NCI-H1048 (cell line): ENCODE measurements around the gene TCEAL1.
"Not testable (repeated sequence)": the region's sequence is repeated elsewhere in the genome, so short reads cannot be mapped to it uniquely, and the experiment has no call there.

ENCODE experiments used
- DNase-seq: peaks from one replicate; lab custom pipeline; 2025; lab: John Stamatoyannopoulos, UW

TCEAL1 gene

DNA sequence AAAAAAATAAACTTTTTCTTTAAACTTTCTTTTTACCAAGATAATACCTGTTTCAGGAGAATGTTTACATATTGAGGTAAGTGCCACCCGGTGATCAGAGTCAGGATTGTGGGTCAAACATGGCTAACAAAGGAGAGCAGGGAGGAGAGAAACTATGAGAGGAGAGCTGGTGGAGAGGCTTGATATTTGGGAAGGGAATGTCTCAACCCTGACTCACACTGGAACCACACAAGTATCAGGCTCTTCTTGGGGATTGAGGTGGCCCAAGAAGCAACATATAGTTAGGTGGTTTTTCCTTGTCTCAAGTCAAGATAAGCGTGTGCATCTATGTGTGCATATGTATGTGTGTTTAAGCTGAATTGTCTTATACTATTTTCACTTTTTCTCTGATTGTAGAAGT, 6.7 kb downstream of the TCEAL1 start:
- no peak for DNase-seq

DNA sequence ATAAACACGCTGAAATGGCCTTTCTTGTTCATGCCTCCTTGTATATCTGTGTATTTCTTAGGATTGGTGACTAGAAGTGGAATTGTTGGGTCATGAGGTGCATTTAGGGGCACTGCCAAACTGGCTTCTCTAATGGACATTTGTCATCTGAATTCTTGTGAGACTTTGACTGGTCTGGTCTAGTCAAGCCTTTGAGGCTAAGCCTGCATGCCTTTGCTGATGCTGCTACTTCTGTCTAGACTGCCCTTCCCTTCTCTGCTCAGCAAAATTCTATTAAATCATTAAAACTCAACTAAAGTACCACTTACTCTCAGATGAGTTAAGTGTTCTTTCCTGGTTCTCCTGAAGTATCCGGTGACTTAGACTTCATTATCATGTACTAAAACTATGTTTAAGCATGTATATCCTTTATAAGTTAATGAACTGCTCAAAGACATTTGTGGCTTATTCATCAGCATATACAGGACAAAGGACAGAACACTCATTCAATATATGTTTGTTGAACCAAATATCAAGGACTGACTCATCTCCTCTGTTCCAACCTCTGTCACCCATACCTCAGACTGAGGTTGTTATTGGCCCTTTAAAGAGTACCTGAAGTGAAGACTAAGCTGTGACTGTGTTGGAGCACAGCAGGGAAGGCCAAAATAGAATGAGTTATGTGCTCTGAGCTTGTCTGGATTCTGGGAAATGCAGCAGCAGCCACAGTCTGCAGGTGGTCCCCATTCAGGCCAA, 9.0 kb downstream of the TCEAL1 start:
- no peak for DNase-seq

DNA sequence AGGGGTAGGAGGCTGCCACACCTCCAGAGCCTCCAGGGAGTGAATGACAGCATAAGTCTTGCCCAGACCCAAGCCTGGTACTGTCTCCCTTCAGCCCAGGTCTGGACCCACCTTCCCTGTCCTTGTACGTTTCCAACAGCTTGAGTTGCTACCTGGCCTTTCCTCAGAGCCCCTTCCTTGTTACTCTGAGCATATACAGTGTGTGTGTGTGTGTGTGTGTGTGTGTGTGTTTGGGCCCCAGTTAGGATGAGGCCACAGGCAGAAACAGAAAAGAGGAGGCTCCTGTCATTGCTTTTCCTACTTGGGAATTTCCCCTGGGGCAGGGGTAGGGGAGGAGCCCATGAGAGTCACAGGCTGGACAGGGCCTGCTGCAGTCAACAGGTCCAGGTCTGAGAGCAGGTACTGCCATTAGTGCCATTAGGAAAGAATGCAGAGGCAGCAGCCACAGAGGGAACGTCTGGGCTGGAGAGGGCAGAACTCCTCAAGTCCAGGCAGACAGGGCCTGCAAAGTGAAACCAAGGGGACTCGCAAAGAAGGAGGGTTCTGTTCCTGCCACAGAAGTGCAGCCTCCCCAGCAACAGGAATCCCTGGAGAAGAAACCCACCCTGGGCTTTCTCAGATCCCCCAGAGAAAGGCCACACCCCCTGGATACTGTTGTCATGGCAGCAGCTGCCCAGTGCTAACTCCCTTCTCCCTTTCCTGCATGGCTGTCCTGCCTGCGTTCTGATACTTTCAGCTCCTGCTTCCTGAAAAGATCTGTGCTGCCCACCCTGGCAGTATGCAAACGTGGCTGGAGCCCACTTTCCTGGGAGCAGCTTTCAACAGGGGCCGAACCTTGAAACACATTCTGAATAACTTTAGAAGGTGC, 9.9 kb downstream of the TCEAL1 start:
- not testable (repeated sequence) for DNase-seq

- DNase-seq = no peak
Measured at GRCh38 chrX:103640401-103641155, 11.8 kb downstream of the TCEAL1 start.

DNA sequence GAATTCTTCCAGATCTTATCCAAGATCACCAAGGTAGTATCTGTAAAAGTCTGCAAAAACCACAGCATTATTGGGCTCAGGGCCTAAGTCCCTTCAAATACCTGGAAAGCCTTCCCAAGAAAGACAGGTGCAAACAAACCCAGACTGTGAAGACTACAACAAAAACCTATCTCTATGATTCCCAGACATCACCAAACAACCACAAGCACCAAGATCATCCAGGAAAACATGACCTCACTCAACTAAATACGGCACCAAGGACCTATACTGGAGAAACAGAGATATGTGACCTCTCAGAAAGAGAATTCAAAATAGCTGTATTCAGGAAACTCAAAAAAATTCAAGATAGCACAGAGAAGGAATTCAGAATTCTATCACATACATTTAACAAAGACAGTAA, 15.3 kb downstream of the TCEAL1 start:
- no peak for DNase-seq

DNA sequence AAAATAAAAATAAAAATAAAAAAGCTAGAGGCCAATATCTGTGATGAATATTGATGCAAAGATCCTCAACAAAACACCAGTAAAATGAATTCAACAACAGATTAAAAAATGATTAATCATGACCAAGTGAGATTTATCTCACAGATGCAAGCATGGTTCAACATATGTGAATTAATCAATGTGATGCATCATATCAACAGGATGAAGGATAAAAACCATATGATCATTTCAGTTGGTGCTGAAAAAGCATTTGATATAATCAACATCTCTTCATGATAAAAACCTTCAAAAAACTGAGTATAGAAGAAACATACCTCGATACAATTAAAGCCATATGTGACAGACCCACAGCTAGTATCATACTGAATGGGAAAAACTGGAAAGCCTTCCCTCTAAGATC, 18.9 kb downstream of the TCEAL1 start:
- DNase-seq = no peak

GRCh38 chrX:103651151-103651773, 22.5 kb downstream of the TCEAL1 start:
- no peak for DNase-seq

GRCh38 chrX:103655230-103656000, 26.6 kb downstream of the TCEAL1 start:
- not testable (repeated sequence) for DNase-seq

DNA sequence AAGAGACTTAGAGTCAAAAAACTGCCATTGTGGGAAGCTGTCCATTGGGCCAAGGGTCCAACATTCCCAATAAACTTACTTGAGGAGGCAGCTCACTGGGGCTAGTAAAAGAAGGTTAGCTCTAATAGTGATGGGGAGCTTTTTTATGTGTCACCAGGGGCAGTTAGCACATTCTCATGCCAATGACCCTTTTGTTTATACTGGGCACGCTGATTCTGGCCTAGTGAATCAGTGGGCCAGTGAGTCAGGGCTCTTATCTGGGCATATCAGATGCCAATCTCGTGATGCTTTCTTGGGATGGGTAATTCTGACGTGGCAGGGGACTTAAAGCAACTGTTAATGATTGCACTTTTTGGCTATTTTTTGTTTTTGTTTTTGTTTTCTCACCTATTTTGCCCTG, 27.8 kb downstream of the TCEAL1 start:
- DNase-seq = no peak

GRCh38 chrX:103657066-103657465, 28.3 kb downstream of the TCEAL1 start:
- not testable (repeated sequence) for DNase-seq

DNA sequence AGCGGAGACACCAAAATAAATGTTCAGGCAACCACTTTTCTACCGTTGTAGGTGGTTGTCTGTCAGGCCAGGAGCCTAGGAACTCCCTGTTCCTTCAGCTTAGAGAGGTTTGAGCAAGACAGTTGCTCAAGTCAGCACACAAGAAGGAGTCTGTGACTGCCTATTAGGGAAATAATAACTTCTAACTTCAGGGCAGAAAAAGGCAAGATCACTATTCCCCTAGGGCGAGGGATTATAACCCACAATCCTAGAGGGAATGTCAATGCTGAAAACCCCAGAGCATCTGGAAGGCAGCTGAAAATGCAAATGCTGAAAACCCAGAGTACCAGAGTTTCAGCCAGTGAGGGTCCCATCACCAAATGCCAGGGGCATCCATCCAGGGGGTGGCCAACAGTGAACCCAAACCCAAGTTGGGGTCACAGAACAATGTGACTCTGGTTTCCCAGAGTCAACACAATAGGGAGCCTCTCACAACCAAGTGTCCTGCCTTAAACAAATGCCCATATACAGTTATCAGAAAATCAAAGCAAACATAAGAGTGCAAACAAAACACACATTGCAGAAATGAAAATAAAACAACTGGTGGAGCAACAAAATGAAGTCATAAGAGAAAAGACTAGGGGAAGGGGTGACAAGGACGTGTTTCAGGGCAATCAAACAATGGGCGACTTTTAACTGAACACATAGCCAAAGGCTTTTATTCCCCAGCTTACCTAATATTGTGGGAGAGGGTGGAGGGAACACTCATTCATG, 30.1 kb downstream of the TCEAL1 start:
- DNase-seq = no peak

GRCh38 chrX:103659460-103659859, 30.7 kb downstream of the TCEAL1 start:
- DNase-seq = not testable (repeated sequence)

DNA sequence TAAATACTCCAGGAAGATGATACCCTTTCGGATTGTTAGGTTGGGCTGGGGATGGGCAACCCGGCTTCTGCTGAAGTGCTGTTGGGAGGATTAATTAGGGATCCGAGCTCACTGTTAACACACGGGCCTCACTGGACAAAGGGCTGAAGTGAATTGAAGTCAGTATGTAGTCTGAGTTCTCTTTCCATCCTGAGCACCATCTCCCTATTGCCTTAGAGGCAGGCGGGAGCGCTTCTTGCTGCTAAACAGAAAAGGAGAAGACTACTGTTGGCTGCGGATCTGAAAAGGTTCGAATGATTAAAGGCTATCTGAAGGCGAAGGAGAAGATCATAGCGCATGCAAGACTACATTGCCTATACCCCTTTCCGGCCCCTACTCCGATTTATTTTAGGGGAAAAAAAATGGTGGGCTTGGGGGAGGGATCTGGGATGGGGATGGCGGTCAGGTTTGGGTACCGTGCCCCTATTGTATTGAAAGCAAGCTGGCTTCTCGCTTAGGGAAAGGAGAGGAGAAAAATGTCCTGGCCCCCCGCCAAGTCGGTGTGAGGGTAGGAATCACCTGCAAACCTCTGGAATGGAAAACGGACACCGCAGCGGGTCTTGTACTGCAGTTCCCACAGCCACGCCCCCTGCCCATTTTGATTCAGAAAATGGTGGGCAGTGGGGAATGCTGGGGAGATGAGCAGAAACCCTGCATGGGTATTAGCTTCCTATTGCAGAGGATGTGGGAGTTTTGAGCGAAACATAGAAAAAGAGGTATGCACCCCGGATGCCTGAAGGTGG, 35.4 kb downstream of the TCEAL1 start:
- DNase-seq = no peak

DNA sequence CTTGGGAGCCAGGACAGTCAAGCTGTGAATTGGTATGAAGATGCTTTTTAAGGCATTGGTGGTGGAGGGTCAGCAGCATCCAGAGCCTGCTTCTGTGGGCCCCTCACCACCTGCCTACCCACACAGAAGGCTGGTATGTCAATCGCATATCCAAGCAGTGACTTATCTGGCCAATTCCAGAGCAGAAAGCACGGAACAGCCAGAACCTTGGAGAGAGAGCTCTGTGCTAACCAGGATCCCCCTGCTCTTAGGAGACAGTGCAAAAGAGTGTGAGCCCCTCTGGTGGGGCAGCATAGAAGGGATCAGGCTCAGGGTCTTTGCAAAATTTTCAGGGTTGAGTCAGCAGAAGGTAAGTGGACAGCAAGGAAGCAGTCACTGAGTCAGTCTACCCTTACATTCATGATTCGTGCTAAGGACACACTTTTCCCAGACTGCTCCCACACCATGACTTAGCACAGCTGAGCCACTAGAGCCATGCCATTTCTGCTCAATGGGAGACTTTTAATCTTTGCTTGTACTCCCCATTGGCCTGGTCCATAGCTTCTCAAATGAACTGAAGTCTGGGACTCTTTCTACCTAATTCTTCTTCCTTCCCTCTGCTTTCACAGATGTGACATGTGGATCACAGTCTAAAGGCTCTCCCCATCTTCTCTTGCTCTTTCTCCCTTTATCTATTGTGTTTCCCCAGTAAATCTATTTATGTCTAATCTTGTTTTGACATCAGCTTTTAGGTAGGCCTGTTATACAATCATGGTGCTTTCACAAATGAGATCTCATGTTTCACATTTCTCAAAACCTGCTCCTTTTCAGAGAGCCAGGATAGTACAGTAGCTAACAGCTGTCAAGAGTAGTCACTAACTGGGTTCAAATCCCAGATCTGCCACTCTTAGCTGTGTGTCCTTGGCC, 37.7 kb downstream of the TCEAL1 start:
- DNase-seq = no peak

GRCh38 chrX:103669745-103670144, 41.0 kb downstream of the TCEAL1 start:
- DNase-seq = no peak

GRCh38 chrX:103674531-103675454, 46.0 kb downstream of the TCEAL1 start:
- no peak for DNase-seq

DNA sequence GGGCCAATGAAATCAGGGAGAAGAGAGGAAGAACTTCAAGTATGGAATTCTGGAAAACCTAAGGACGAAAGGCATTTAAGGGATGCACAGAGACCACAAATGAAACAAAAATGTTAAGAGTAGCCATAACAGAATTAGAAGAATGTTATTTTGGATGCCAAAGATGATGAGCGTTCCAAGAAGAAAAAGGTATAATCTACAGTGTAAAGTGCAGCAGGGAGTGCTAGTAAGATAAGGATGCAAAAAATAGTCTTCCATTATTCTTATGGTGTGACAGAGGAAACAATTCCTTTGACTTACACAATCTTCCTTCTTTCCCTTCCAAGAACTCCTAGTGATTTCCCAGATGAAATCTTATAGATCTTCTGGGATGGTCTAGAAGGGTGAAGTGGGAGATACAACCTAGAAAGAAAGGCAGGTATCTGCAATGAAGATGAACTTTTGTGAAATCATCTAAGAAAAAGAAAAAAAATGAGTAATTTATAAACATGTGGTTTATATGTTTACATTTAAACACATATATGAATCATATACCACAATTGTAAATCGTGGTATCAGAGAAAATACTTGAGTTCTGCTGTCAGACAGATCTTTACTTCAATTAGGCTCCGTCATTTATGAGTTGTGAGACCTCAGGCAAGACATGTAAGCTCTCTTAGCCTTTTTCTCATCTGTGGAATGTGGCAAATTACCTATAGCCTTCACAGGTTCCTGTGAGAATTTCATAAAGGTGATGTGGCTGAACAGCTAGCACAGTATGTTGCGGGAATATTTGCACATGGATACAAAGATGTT, 49.6 kb downstream of the TCEAL1 start:
- DNase-seq = no peak
